Breast epithelium (tissue), 4 donors: ENCODE data around the gene HMGXB4. TPM values are rescaled to one million over a fixed set of nuclear protein-coding genes. Genes with fewer than 3 reads are reported as not detected.

ENCODE experiments used
- DNase-seq, 2 donors: peaks; one replicate each; pipeline ENCODE4 v3.0.0-alpha.2; 2019; ENCODE audit warnings: low spot score in 2 of 2
- H3K27ac ChIP-seq, 2 donors: fragments of 200-600 bp; sonication (generic) in 1 of 2; one replicate each; pipeline ENCODE4 v1.5.1; 2016 to 2019; ENCODE audit warnings: mild to moderate bottlenecking in 1 of 2
- H3K27me3 ChIP-seq, 2 donors: fragments of 200-600 bp; sonication (generic) in 1 of 2; one replicate each; pipeline versions ENCODE4 v1.5.1 to v1.6.0; 2017 to 2019; ENCODE audit warnings: control low read depth in 1 of 2, mild to moderate bottlenecking in 1 of 2
- H3K36me3 ChIP-seq: fragments of 200-600 bp; one replicate; pipeline ENCODE4 v1.5.1; 2019
- H3K4me1 ChIP-seq, 2 donors: fragments of 200-600 bp; sonication (generic); one replicate each; pipeline ENCODE4 v1.5.1; 2016 to 2019; ENCODE audit warnings: control low read depth in 1 of 2
- H3K4me3 ChIP-seq, 3 donors: fragments of 200-600 bp; sonication (generic); 1 replicate in 2 of 3; 2 replicates in 1 of 3; pipeline ENCODE4 v1.5.1; 2016 to 2019; ENCODE audit warnings: mild to moderate bottlenecking in 3 of 3, moderate library complexity in 2 of 3
- H3K9me3 ChIP-seq, 2 donors: fragments of 200-600 bp; sonication (generic) in 1 of 2; one replicate each; pipeline ENCODE4 v1.5.1; 2016 to 2019; ENCODE audit warnings: control low read depth in 1 of 2
- CTCF ChIP-seq, 3 donors: fragments of 450-650 bp; IDR thresholded peaks; one replicate each; pipeline ENCODE4 v1.5.1; 2016 to 2017; ENCODE audit warnings: antibody characterized with exemption in 3 of 3, mild to moderate bottlenecking in 3 of 3, moderate library complexity in 3 of 3
- POLR2A ChIP-seq: fragments of 450-650 bp; IDR thresholded peaks from one replicate; pipeline ENCODE4 v1.6.1; 2016; ENCODE audit warnings: antibody characterized with exemption, mild to moderate bottlenecking, moderate library complexity
- POLR2AphosphoS5 ChIP-seq, 3 donors: sonication (generic); formaldehyde crosslinking; IDR thresholded peaks; one replicate each; pipeline ENCODE4 v1.6.1; 2017; ENCODE audit warnings: antibody characterized with exemption in 3 of 3
- intact Hi-C: fragments of 100-400 bp; cut with DNase I; formaldehyde crosslinking; loops from one replicate; pipeline ENCODE4 v1.15.1; 2023; ENCODE audit warnings: low total_unique reads
- total RNA-seq, 3 donors: library from RNA; depleted of rRNA; stranded (reverse); fragments of >200 nt; gene quantifications; one replicate each; pipeline ENCODE4 v1.1.0, GENCODE V29; 2016

Gene HMGXB4
- total RNA-seq, 3 donors from 2014 or later, result 12.8 to 28.5 (median 26.2) TPM

- Histone ChIP-seq H3K36me3 (no peaks in the 10 kb centered on the region), H3K27ac (no peak overlapping the region), H3K9me3 (peaks cover 0 to 2% of the 10 kb centered on the region in 2 donors), H3K4me1 (no peaks in the 10 kb centered on the region), H3K27me3 (peaks cover 0 to 18% of the 10 kb centered on the region in 2 donors), H3K4me3 (no peak overlapping the region)
- no peak for TF ChIP-seq POLR2AphosphoS5 (IDR thresholded peaks at IDR 0.05)
- intact Hi-C loops, result no loop called here
- no peak for DNase-seq
Observed at GRCh38 chr22:35212996-35213395, 44.3 kb upstream of the HMGXB4 start.

- H3K27ac ChIP-seq, result no peak overlapping the region
- H3K4me1 ChIP-seq, result no peaks in the 10 kb centered on the region
- no peak overlapping the region for H3K4me3 ChIP-seq
- DNase-seq, result no peak
- peaks cover 0 to 5% of the 10 kb centered on the region in 2 donors for H3K9me3 ChIP-seq
- peaks cover 0 to 13% of the 10 kb centered on the region in 2 donors for H3K27me3 ChIP-seq
- intact Hi-C loops, result no loop called here
- H3K36me3 ChIP-seq, result no peaks in the 10 kb centered on the region
- no peak for TF ChIP-seq CTCF (IDR thresholded peaks at IDR 0.05)
- TF ChIP-seq POLR2A, result no peak
- no peak for TF ChIP-seq POLR2AphosphoS5 (IDR thresholded peaks at IDR 0.05)
Observed at GRCh38 chr22:35214968-35215367, 42.3 kb upstream of the HMGXB4 start.

GRCh38 chr22:35215993-35216392 is 41.3 kb upstream of the HMGXB4 start:
- peaks cover 0 to 5% of the 10 kb centered on the region in 2 donors for H3K9me3 ChIP-seq
- H3K36me3 ChIP-seq, result no peaks in the 10 kb centered on the region
- intact Hi-C loops, result no loop called here
- H3K4me1 ChIP-seq, result no peaks in the 10 kb centered on the region
- no peak for DNase-seq
- H3K27me3 ChIP-seq, result peaks cover 0 to 8% of the 10 kb centered on the region in 2 donors
- H3K4me3 ChIP-seq, result no peak overlapping the region
- H3K27ac ChIP-seq, result no peak overlapping the region
- TF ChIP-seq CTCF (IDR thresholded peaks at IDR 0.05), result no peak
- TF ChIP-seq POLR2A, result no peak
- no peak for TF ChIP-seq POLR2AphosphoS5 (IDR thresholded peaks at IDR 0.05)

GRCh38 chr22:35217527-35217926 is 39.8 kb upstream of the HMGXB4 start:
- no peaks in the 10 kb centered on the region for H3K36me3 ChIP-seq
- no peaks in the 10 kb centered on the region for H3K4me1 ChIP-seq
- intact Hi-C loops, result no loop called here
- peaks cover 0 to 4% of the 10 kb centered on the region in 2 donors for H3K27me3 ChIP-seq
- H3K4me3 ChIP-seq, result no peak overlapping the region
- DNase-seq, result no peak
- H3K27ac ChIP-seq, result no peak overlapping the region
- TF ChIP-seq POLR2A (no peak), CTCF (IDR thresholded peaks at IDR 0.05) (no peak), POLR2AphosphoS5 (IDR thresholded peaks at IDR 0.05) (no peak)
- peaks cover 0 to 5% of the 10 kb centered on the region in 2 donors for H3K9me3 ChIP-seq

- Histone ChIP-seq H3K4me1 (no peaks in the 10 kb centered on the region), H3K4me3 (no peak overlapping the region), H3K27me3 (no peaks in the 10 kb centered on the region), H3K27ac (no peak overlapping the region), H3K9me3 (peaks cover 0 to 5% of the 10 kb centered on the region in 2 donors), H3K36me3 (no peaks in the 10 kb centered on the region)
- TF ChIP-seq POLR2AphosphoS5 (IDR thresholded peaks at IDR 0.05) (no peak), POLR2A (no peak), CTCF (IDR thresholded peaks at IDR 0.05) (no peak)
- intact Hi-C loops, result no loop called here
- DNase-seq, result no peak
Observed at GRCh38 chr22:35218079-35218478, 39.2 kb upstream of the HMGXB4 start.

GRCh38 chr22:35219012-35219411 is 38.3 kb upstream of the HMGXB4 start:
- no peaks in the 10 kb centered on the region for H3K36me3 ChIP-seq
- intact Hi-C loops, result no loop called here
- no peak overlapping the region for H3K27ac ChIP-seq
- no peaks in the 10 kb centered on the region for H3K27me3 ChIP-seq
- peaks cover 0 to 5% of the 10 kb centered on the region in 2 donors for H3K9me3 ChIP-seq
- no peak for DNase-seq
- TF ChIP-seq POLR2A, result no peak
- TF ChIP-seq CTCF (IDR thresholded peaks at IDR 0.05), result no peak
- no peak for TF ChIP-seq POLR2AphosphoS5 (IDR thresholded peaks at IDR 0.05)
- H3K4me1 ChIP-seq, result no peaks in the 10 kb centered on the region
- no peak overlapping the region for H3K4me3 ChIP-seq
